Peyer's patch (tissue), 4 donors: Measurements from ENCODE around the gene CHRM4.

Experiments used
- POLR2A ChIP-seq, 2 donors: fragments of 450-650 bp; IDR thresholded peaks; one replicate each; pipeline ENCODE4 v1.5.1; 2017; ENCODE audit warnings: antibody characterized with exemption in 2 of 2, mild to moderate bottlenecking in 2 of 2, moderate library complexity in 2 of 2
- TF ChIP-seq, protein P1 (sequence below), 6 experiments: fragments of 450-650 bp in 4 of 6; fragments of 200-600 bp in 2 of 6; sonication (generic) in 1 of 6; IDR thresholded peaks; one replicate each; pipeline ENCODE4 v1.5.1; 2017 to 2019; ENCODE audit warnings: antibody characterized with exemption in 6 of 6, mild to moderate bottlenecking in 3 of 6, moderate library complexity in 1 of 6

DNA sequence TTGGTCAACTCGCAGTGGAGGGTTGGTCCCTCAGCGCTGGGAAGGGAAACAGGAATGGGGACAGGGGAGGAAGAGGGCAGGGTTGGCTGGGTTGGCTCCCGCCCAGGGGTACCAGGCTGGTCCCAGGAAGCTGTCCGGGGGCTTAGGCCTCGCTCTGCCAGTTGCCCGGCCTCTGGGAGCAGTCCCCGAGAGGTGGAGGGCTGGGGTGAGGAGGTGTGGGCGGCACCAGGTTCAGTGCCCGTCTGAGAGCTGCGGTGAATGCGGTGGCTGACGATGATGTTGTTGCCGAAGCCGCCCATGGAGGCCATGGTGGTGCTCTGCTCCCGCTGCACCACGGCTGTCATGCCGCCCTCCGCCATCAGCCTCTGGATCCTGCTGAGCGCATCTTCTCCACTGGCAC lies 6.0 kb upstream of the CHRM4 start:
- TF ChIP-seq, protein P1, sequence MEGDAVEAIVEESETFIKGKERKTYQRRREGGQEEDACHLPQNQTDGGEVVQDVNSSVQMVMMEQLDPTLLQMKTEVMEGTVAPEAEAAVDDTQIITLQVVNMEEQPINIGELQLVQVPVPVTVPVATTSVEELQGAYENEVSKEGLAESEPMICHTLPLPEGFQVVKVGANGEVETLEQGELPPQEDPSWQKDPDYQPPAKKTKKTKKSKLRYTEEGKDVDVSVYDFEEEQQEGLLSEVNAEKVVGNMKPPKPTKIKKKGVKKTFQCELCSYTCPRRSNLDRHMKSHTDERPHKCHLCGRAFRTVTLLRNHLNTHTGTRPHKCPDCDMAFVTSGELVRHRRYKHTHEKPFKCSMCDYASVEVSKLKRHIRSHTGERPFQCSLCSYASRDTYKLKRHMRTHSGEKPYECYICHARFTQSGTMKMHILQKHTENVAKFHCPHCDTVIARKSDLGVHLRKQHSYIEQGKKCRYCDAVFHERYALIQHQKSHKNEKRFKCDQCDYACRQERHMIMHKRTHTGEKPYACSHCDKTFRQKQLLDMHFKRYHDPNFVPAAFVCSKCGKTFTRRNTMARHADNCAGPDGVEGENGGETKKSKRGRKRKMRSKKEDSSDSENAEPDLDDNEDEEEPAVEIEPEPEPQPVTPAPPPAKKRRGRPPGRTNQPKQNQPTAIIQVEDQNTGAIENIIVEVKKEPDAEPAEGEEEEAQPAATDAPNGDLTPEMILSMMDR (IDR thresholded peaks at IDR 0.05), result no peak
- TF ChIP-seq POLR2A (IDR thresholded peaks at IDR 0.05), result no peak
